Thyroid gland (tissue), 4 donors: ENCODE data around the gene RRM2. TPM values are rescaled to one million over a fixed set of nuclear protein-coding genes. Genes with fewer than 3 reads are reported as not detected.

Source experiments
- DNase-seq, 2 donors: peaks; one replicate each; pipeline ENCODE4 v3.0.0-alpha.2; 2019
- H3K27ac ChIP-seq, 3 donors: fragments of 200-600 bp; sonication (generic); 1 replicate in 2 of 3; 2 replicates in 1 of 3; pipeline ENCODE4 v1.5.1; 2016 to 2019; ENCODE audit warnings: mild to moderate bottlenecking in 1 of 3, moderate library complexity in 1 of 3
- H3K27me3 ChIP-seq: fragments of 200-600 bp; sonication (generic); one replicate; pipeline ENCODE4 v1.5.1; 2019
- H3K36me3 ChIP-seq, 2 donors: fragments of 200-600 bp; sonication (generic); one replicate each; pipeline ENCODE4 v1.5.1; 2016 to 2019
- H3K4me1 ChIP-seq, 2 donors: fragments of 200-600 bp; sonication (generic); one replicate each; pipeline ENCODE4 v1.5.1; 2017 to 2019
- H3K4me3 ChIP-seq, 3 donors: fragments of 200-600 bp; sonication (generic); replicated peaks in 1 of 3; 1 replicate in 2 of 3; 2 replicates in 1 of 3; pipeline ENCODE4 v1.5.1; 2016; ENCODE audit warnings: mild to moderate bottlenecking in 1 of 3
- H3K9me3 ChIP-seq: fragments of 200-600 bp; sonication (generic); one replicate; pipeline ENCODE4 v1.5.1; 2017
- POLR2A ChIP-seq, 2 donors: fragments of 450-650 bp; IDR thresholded peaks; one replicate each; pipeline ENCODE4 v1.6.1; 2017; ENCODE audit warnings: antibody characterized with exemption in 2 of 2, mild to moderate bottlenecking in 2 of 2, moderate library complexity in 1 of 2
- WGBS, 2 donors: methylation state at CpG; one replicate each; pipeline ENCODE4 v1.1.5; 2017; 5-methylcytosine and 5-hydroxymethylcytosine counted together
- intact Hi-C: fragments of 100-400 bp; cut with DNase I; formaldehyde crosslinking; loops from one replicate; pipeline ENCODE4 v1.15.1; 2023
- total RNA-seq, 4 donors: library from RNA; depleted of rRNA; stranded (reverse); fragments of >200 nt; gene quantifications; one replicate each; pipeline ENCODE4 v1.2.3, GENCODE V29; 2016
- TF ChIP-seq, protein P1 (sequence below), 6 experiments: fragments of 200-600 bp in 3 of 6; fragments of 450-650 bp in 3 of 6; sonication (generic) in 3 of 6; IDR thresholded peaks; one replicate each; pipeline ENCODE4 v1.5.1; 2016 to 2019; ENCODE audit warnings: antibody characterized with exemption in 6 of 6, mild to moderate bottlenecking in 2 of 6, inconsistent platforms in 1 of 6, moderate library complexity in 1 of 6

The RRM2 gene
- total RNA-seq, 4 donors from 2014 or later: 0.27 to 0.83 (median 0.75) TPM; not detected in 1

- WGBS, 2 donors: 69 to 81% methylated on average over 8 to 11 of the region's 11 CpGs
Observed at GRCh38 chr2:10169581-10169980, 47.0 kb downstream of the RRM2 start.

GRCh38 chr2:10170256-10170655, 47.7 kb downstream of the RRM2 start:
- H3K36me3 ChIP-seq: no peaks in the 10 kb centered on the region
- intact Hi-C loops: no loop called here
- no peaks in the 10 kb centered on the region for H3K9me3 ChIP-seq
- DNase-seq: no peak
- H3K27me3 ChIP-seq: no peaks in the 10 kb centered on the region
- 71 to 80% methylated on average over 9 of the region's 9 CpGs for WGBS, 2 donors
- H3K4me1 ChIP-seq: no peaks in the 10 kb centered on the region
- H3K4me3 ChIP-seq: no peak overlapping the region
- TF ChIP-seq POLR2A (IDR thresholded peaks at IDR 0.05): no peak
- TF ChIP-seq, protein P1, sequence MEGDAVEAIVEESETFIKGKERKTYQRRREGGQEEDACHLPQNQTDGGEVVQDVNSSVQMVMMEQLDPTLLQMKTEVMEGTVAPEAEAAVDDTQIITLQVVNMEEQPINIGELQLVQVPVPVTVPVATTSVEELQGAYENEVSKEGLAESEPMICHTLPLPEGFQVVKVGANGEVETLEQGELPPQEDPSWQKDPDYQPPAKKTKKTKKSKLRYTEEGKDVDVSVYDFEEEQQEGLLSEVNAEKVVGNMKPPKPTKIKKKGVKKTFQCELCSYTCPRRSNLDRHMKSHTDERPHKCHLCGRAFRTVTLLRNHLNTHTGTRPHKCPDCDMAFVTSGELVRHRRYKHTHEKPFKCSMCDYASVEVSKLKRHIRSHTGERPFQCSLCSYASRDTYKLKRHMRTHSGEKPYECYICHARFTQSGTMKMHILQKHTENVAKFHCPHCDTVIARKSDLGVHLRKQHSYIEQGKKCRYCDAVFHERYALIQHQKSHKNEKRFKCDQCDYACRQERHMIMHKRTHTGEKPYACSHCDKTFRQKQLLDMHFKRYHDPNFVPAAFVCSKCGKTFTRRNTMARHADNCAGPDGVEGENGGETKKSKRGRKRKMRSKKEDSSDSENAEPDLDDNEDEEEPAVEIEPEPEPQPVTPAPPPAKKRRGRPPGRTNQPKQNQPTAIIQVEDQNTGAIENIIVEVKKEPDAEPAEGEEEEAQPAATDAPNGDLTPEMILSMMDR (IDR thresholded peaks at IDR 0.05): no peak
- H3K27ac ChIP-seq: no peak overlapping the region

More at GRCh38 chr2:10169581-10169980, 47.0 kb downstream of the RRM2 start:
- TF ChIP-seq, protein P1 (IDR thresholded peaks at IDR 0.05): no peak
- no peak for TF ChIP-seq POLR2A (IDR thresholded peaks at IDR 0.05)
- Histone ChIP-seq H3K4me3 (no peak overlapping the region), H3K9me3 (no peaks in the 10 kb centered on the region), H3K36me3 (no peaks in the 10 kb centered on the region), H3K27me3 (no peaks in the 10 kb centered on the region), H3K27ac (no peak overlapping the region), H3K4me1 (peaks cover 0 to under 1% of the 10 kb centered on the region in 2 donors)
- DNase-seq: no peak
- intact Hi-C loops: no loop called here

DNA sequence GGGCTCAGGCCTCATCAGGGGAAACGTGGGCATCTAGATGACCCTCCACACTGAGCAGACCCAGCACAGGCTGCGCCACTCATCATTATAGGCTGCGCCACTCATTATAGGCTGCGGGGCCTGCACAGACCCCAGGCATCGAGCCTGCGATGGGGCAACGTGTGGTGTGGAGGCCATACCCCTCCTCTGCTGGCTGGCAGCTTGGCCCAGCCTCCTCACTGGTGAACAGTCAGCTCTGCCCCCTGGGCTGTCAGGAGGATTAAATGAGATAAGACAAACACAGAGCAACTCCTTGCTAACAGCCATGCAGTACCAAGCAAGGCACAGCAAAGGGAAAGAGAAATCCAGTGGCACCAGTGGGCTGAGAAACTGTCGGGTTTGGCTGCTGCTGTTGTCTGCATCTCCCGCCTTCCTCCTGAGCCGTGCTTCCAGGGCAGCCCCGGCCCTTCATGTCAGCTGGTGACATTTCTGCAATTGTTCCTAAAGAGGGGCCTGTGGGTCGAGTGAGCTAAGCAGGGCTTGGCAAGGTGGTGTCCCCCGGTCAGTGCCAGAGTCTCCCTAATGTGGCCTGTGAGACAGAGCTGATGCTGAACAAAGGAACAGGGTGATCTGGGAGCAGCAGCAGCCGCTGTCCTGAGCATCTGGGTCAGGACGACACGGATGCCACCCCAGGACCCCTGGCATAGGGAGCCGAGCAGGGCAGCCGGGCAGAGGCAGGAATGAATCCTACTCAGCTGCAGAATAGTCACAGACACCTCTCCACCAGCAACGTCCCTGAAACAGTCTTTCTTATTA, 48.7 kb downstream of the RRM2 start:
- Histone ChIP-seq H3K36me3 (no peaks in the 10 kb centered on the region), H3K9me3 (no peaks in the 10 kb centered on the region), H3K27me3 (no peaks in the 10 kb centered on the region), H3K4me1 (no peaks in the 10 kb centered on the region), H3K4me3 (no peak overlapping the region), H3K27ac (no peak overlapping the region)
- WGBS, 2 donors: 88 to 89% methylated on average over 11 to 14 of the region's 19 CpGs
- no peak for TF ChIP-seq POLR2A (IDR thresholded peaks at IDR 0.05)
- TF ChIP-seq, protein P1 (IDR thresholded peaks at IDR 0.05): no peak
- DNase-seq: no peak
- intact Hi-C loops: no loop called here

DNA sequence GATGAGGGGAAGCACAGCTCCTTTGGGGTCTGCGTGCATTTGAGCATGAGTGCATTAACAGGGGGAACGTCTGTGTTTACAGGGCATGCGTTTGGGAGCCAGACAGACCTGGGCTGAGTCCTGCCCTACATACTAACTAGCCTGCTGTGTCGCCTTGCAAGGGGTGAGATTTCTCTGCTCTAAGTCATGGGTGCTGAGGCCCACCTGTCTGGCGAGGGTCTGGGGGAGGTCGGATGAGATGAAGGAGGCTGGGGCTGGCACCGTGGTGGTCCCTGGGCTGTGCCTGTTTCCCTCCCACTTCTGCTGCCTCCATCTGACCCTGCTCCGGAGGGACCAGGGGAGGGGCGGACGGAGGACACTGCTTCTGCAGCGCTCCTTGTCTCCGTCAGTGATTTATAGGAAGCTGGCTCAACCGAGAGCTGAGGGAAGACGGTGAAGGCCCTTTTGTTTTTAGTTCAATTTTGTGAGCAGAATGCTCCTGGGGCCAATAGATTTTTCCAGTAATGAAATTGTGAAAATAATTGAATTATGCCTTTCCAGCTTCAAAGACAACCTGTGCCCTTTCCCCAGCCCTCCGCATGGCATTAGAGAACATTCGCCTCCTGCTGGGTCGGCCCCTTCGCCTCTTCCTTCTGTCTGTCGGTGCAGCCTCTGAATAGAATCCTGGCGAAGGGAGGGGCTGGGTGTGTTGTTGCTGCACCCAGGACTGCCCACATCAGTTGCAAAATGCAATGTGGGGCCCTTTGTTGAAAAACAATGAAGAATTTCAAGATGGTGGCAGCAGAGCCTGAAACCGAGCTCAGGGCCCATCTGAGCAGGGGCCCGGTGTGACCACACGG, 49.7 kb downstream of the RRM2 start:
- WGBS, 2 donors: 86 to 88% methylated on average over 23 of the region's 23 CpGs
- Histone ChIP-seq H3K36me3 (no peaks in the 10 kb centered on the region), H3K4me3 (no peak overlapping the region), H3K27me3 (no peaks in the 10 kb centered on the region), H3K27ac (no peak overlapping the region), H3K9me3 (no peaks in the 10 kb centered on the region), H3K4me1 (no peaks in the 10 kb centered on the region)
- intact Hi-C loops: no loop called here
- TF ChIP-seq POLR2A (IDR thresholded peaks at IDR 0.05): no peak
- TF ChIP-seq, protein P1 (IDR thresholded peaks at IDR 0.05): no peak
- DNase-seq: no peak
